NCI-H146 treated with DMSO at 0.1 percent for 48 hours (cell line): Measurements from ENCODE around the gene ATP2B2.

Source experiments
- DNase-seq: peaks from one replicate; lab custom pipeline; 2025; ENCODE audit not compliant: unreplicated experiment; lab: John Stamatoyannopoulos, UW

The ATP2B2 gene

DNA sequence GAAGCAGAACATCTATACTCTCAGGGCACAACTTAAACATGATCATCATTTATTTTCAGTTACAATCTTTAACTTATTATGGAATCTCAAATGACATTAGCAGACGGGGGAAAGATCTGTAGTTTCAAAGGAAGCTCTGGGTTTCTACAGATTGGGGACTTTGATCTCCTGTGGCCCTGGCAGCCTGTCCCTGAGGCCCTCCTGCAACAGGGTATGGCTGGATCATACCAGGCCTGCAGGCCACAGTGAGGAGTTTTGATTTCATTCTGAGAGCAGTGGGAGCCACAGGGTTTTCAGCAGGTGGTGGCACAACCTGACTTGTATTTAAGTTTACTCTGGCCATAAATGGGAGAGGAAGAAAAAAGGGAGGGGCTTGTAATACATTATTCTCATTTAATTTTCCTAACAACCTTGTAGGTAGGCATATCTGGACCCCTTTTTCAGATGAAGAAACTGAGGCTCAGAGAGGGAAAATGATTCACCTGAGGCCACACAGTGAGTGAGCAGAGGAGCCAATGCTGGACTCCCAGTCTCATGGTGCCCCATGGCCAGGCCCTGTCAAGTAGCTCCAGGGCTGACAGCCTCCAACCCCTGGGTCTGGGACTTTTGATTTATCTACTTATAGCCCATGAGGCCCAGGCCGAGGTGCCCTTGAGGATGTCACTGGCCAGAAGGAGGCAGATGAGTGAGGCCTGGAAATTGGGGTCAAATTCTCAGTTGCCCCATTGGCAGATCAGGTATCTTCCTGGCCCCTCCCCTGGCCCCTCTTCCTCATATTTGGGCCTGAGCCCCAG is 71.0 kb downstream of the ATP2B2 start:
- no peak for DNase-seq

DNA sequence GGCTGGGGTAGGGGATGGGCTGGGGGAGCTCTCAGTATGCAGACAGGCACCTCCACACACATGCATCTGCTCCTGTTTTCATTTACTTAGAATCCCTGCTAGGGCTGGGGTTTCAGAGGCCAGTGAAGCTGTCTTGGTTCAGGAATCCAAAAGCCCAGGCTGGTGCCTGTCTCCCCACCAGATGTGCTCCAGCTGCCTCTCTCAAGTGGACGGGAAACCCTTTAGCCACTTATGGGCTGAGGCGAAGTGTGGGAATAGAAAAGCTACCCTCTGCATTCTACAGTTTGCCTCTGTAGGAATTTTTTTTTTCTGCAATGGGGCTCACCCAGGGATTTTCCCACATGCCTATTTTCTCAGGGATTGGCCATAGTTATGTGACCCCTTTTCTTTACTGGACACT is 72.5 kb downstream of the ATP2B2 start:
- no peak for DNase-seq

DNA sequence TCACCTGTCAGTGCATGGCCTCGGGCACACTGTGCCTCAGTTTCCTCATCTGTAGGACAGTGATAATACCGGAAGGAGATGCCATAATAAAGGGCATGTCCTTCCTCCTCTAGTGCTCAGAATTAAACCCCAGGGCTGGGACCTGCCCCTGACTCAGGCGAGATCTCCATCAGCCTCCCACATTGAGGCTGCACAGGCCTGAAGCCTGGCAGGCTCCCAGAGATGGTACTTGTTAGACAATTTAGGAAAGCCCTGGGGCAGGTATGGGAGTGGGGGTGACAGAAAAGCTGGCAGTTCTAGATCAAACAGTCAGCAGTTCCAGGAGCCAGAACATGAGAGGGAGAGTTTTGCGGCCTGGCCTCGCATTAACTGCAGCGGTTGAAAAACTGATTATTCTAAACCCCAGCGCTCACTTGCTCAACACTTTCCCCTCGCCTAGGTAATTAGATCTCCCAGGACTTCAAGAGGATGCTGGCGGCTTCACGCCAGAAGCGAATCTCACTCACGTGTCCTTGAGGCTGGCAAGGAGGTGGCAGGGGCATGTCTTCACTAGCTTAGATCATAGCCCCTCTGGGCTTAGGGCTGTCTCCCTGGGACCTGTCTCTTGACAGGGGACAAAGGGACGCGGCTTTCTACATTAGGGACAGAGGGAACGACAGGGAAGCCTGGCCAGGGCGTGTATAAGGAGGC is 73.1 kb downstream of the ATP2B2 start:
- no peak for DNase-seq

DNA sequence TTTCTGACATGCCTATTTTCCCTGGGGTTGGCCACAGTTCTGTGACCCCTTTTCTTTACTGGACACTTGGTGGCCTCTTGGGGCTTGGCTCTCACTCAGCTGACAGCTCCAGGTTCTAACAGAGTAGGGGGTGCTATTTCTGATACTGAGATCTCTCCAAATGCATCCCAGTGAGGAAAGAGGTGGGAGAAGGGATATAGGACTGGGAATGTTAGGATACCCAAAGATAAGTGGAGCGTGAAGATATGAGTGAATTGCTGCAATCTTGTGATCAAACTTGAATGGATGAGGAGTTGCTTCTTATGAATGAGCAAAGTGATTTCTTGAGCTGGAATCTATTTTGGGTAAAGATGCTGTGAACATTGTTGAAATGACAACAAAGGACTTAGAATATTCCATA is 74.6 kb downstream of the ATP2B2 start:
- no peak for DNase-seq

DNA sequence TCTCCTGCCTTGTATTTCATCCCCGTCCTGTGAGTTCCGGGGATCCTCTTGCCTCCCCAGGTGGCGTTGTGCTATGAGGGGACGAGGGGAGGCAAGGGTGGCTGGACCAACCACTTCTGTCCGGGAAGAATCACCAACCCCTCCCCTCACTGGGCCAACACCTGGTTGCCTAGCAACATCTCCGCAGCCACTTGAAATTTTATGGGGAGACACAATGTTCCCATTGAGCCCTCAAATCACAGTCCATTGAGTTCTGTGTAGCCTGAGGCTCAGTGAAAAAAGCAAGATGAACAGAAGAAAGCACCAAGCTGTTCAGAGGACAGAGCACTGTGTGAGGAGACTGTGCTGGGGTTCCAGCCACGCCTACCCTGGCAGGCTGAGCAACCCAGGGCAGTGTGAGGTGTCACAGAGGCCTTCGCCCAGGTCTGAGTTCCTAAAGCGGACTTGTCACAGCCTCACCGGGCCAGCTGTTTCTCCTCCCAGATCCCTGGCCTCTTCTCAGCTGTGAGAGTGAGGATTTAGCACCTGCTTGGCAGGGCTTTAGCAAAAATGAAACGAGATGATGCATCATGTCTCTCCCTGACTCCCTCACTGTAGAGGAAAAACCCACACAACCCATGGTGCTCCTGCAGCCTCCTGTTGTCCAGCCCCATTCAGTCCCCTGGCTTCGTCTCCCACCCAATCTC is 76.8 kb downstream of the ATP2B2 start:
- no peak for DNase-seq

DNA sequence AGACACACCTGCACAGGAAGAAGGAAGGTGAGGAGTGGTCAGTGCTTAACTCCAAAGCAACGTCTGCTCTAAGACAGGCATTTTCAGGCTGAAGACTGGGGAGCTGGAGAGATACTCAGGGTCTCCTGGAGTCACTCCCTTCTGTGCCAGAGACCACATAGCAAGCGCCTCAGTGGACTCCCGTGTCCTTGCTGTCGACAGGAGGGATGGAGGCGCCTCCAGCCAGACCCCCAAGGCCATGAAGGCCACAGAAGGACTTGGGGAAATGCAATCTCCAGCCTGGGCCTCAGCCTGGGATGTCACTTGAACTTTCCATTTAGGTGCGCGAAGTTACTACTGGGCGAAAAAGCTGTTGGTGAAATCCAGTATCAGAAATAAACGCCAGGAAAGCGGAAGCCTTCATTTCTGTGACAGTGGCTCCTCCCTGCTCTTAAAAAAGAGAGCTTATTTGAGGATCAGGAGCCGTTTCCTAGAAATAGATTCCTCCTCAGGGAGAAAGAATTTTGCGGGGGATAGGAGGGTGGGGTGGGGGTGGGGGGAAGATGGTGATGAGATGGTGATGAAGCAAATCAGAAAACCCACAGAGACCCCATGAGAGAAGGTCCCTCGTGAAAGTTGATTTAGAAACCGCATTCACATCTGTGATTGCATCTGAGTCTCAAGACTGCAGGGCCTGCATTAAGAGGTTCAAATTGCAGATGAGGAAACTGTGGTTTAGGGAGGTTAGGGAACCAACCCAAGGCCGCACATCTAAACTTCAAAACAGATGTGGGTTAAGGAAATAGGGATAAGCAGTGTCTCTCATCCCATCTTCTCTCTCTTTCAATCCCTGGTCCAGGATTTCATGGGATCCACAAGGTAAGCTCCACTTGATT is 78.8 kb downstream of the ATP2B2 start:
- DNase-seq: no peak

DNA sequence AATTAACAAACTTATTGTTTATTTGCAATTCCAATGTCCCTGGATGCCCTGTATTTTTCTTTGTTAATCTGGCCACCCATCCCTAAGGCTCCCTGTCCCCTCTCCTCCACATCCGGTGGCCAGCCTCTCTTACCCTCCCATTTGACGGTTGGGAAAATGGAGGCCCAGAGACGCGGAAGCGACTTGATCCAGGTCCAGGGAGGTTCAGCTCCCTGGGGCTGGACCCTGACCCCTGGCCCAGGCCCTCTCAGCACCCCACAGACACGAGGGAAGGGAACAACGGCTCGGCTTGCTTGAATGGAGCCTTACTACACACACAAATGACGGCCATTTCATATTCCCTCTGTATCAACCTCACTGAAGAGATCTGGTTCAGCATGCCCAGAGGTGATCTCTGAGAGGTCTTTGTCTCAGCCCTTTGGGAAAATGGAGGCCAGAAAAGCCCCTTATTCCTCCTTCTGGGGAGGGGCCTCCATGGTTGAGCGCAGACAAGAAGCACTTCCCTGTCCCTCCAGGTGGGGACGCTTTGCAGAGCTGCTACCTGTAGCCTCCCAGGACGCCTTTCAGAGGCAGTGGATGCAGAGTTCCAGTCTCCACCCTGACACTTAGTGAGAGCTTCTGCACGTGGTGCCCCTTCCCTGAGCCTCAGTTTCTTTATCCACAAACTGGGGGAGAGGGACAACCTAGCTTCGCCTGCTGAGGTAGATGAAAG is 82.1 kb downstream of the ATP2B2 start:
- no peak for DNase-seq

DNA sequence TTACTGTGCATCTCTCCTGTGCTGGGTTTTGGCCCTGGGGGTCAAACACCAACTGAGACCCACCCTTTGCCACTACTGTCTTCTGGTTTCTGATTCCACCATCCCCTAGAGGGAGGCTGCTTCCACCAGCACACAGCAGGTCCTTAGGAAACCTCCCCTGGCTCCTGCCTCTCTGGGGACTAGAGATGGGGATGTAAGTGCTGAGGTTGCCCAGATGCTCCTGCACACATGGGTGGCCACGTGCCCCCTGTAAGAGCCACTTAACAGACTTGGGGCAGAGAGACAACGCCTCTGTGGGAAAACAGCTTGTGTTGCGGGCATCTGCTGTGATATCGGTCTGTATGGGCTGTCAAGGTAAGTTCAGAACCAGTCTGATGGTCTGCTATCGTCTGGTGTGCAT is 83.4 kb downstream of the ATP2B2 start:
- DNase-seq: no peak

DNA sequence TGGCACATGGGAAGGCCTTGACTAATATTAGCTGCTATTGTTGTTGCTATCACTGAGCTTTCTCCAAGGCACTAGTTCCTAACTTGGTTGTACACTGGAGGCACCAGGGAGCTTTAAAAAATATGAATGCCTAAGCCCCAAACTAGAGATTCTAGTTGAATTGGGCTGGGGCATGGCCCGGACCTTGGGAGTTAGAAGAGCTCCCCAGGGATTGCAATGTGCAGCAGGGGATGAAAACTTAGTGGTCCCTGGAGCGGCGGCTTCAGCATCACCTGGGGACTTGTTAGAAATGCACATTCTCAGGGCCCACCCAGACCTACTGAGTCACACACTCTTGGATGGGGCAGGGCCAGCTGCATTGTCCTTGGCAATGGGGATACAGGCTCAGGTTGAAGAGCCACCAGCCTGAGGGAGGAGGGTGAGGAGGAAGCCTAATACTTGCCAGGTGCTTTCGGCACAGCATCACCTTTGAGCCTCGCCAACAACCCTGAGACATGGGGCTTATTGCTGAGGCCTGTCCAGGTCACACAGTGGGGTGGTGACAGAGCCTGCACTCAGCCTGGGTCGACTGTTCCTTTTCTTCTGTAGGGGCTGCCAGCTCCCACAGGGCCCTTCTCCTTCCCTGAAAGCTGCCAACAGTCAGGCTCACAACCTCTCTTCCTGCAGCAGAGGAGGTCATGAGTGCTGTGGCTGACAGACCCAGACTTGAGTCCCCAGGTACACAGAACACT is 84.5 kb downstream of the ATP2B2 start:
- no peak for DNase-seq

DNA sequence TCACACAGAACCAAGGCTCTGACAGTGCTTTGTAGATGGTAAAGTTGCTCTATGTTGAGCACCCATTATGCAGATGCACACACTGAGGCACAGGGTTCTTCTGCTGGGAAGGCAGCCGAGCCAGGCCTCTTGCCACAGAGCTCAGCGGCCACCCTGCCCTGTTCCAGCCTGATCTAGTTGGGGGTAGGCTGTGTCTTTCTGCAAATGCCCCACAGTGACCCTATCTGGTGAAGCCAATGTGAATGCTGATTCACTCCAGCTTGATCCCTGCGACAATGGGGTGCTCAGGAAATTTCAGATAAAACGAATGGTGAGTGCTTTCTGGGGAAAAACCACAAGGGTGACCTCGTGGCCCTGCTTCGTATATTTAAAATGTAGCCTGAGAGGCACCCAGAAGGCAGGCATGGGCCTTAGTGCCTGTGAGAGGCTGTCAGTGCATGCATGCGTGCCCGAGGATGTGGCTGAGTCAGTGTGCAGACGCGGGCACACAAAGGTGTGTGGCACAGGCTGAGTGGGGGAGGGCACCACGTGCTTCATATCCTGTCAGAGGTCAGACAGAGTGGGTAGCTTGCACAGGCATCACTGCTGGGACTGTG is 85.7 kb downstream of the ATP2B2 start:
- DNase-seq: no peak

DNA sequence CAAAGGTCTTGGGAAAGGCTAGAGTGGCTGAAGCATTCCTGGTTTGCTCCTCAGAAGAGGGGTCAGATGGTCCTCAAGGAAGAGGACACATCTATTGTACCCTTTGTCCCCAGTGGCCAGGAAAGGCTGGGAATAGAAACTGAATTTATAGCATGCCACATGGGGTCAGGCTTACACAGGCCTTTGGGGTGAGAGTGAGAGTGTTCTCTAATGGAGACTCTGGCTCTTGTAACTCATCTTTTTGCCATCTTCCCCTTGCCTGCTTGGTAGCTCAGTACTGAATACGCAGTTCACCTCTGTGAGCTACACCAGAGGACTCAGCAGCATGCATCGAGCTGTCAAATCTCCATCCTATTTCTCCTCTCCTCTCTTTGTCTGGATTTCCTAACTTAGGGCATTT is 87.5 kb downstream of the ATP2B2 start:
- no peak for DNase-seq

DNA sequence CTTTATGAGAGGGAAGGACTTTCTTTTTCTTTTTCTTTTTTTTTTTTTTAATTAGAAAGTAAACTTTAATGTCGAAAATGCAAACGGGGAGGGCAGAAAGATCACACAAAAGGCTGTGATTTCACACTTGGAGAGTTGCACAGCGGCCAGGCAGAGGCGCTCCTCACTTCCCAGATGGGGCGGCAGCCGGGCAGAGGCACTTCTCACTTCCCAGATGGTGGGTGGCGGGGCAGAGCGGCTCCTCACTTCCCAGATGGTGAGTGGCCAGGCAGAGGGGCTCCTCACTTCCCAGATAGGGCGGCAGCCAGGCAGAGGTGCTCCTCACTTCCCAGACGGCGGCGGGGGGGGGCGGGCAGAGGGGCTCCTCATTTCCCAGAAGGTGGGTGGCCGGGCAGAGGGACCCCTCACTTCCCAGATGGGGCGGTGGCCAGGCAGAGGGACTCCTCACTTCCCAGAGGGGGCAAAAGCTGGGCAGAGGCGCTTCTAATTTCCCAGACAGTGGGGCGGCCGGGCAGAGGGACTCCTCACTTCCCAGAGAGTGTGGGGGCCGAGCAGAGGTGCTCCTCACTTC is 88.6 kb downstream of the ATP2B2 start:
- DNase-seq: no peak

DNA sequence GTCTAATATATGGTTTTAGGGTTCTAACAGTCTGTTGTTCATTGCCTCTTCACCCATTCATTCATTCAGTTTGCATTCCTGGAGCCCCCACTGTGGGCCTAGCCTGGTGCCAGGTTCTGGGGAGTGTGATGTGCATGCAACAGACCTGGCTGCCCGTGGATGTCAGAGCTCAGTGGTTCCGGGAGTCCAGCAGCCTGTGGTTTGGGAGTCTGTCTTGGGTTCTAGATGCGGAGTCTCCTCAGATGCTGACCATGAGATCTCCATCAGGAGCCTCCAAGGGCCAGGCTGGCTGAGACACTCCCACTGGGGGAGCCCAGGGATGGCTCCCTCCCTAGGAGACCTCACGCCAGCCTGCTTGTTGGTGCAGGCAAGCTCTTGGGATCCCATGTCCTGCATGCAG is 92.3 kb downstream of the ATP2B2 start:
- DNase-seq: no peak

DNA sequence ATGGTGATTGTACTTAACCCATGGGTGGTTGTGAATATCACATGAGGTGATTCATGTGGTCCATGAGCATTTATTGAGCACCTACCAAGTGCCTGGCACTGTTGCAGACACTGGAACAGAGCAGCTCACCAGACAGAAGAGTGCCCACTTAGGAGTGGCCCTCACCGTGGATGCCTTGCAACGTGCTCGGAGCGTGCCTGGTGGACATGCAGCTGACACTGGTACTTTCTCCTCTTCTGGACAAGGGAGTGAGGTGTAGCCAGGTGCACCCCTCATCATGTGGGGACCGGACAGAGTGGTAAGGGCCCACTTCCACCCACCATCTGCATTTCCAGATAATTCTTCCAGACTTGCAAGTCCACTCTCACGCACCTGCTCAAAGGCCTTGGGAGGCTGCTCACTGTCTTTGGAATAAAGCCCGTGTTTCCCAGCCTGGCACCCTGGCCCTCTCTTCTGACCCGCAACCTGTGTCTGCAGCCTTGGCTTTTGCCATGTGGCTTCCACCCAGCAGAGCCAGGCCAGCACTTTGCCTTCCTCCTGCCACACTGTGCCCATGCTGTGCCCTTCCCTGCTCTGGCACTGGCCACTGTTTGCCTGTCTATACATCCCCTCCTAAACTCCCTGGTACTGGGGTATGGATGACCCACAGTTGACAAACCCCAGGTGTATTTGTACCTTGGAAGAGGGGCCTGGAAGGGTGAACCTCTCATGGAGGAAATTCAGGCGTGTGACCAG is 93.6 kb downstream of the ATP2B2 start:
- DNase-seq: no peak

DNA sequence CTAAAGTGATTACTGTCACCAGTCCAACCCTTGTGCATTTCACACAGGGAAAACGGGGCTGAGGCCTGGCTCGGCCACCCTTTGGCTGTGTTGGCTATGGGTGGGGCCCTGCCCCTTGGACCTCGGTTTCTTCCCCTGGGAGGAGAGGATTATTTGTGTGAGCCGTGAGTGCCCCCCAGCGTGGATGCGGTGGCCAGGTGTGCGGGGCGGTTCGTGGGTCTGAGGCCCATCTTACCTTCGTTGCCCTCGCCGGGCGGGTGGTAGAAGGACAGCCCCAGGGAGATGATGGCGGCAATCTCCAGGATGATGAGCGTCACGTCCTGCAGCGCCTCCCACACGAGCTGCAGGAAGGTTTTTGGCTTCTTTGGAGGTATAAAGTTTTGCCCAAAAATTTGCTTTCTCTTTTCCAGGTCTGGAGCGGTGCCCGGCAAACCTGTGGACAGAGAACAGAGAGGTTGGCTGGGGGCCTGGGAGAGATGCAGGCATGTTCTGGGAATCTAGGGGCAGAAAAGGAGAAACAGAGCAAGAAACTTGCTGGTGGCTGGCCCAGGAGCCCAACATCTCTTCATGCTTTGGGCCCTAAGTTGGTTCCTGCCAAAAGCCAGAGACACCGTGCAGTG is 94.9 kb downstream of the ATP2B2 start:
- no peak for DNase-seq

DNA sequence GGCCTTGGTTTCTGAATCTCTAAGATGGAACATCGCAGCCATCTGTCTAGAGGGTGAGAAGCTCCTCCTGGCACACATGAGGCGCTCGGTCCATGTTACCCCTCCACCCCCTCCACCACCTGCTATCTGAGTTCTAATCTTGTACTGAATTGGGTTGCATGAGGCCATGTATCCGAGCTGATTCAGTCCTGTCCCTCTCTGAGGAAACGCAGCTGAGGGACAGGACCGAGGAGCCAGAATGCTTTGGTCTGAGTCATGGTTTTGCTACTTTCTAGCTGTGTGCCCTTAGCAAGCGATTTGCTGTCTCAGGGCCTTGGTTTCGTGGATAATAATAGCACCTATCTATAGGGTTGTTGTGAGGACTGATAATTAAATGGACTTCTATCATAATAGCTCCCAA is 96.7 kb downstream of the ATP2B2 start:
- DNase-seq: no peak

DNA sequence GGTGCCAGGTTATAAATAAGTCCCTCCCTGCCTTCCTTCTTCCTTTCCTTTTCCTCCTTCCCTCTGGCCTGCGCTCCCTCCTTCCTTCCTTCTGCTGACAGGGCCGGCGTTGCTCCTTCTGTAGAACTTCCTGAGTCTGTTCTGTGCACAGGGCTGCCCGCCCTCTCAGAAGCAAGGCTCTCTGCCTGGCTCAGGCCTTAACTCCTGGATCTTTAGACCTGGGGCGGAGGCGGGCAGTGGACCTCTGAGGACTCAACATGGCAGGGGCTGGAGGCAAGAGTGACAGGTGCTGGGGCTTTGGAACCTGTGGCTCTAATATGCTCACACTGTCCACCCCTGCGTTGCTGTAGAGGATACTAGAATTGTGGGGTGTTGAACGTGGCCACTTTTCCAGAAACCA is 98.0 kb downstream of the ATP2B2 start:
- DNase-seq: no peak

DNA sequence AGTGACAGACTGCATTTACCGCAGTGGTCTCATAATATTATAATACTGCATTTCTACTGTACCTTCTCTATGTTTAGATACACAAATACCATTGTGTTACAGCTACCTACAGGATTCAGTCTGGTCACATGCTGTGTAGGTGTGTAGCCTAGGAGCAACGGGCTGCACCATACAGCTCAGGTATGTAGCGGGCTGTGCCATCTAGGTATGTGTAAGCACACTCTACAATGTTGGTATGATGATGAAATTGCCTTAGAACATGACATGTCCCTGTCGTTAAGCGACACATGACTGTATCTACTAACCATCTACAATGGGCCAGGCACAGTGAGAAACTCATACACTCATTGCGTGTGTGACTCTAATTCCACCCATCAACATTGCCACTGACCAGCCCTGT is 99.0 kb downstream of the ATP2B2 start:
- no peak for DNase-seq
